OCI-LY7 (cell line): Measurements from ENCODE around the gene MVD. TPM values are rescaled to one million over a fixed set of nuclear protein-coding genes. Genes with fewer than 3 reads are reported as not detected.

Experiments
- BruUV-seq: library from RNA; stranded (reverse); fragments of 400-500 nt; replicated peaks from 2 replicates; lab custom pipeline; 2021; lab: Mats Ljungman, UMichigan
- CTCF ChIA-PET: fragments of 300-600 bp; sonication (Branson Sonifier 250); formaldehyde crosslinking; loops from one replicate; lab custom pipeline; 2022; ENCODE audit warnings: antibody characterized with exemption; ENCODE audit not compliant: unreplicated experiment; lab: Charles Lee
- POLR2A ChIA-PET: fragments of 300-600 bp; sonication (Branson Sonifier 250); formaldehyde crosslinking; loops from one replicate; lab custom pipeline; 2022; ENCODE audit warnings: antibody characterized with exemption; lab: Charles Lee
- DNase-seq: peaks from one replicate; pipeline ENCODE4 v3.0.0-alpha.2; 2015; ENCODE audit warnings: low spot score
- H2AFZ ChIP-seq: fragments of 200-600 bp; sonication (generic), shearing (Covaris generic); 2 replicates; pipeline ENCODE4 v1.6.1; 2014; ENCODE audit warnings: mild to moderate bottlenecking, antibody characterized with exemption, low read length, moderate library complexity
- H3K27ac ChIP-seq: fragments of 200-600 bp; sonication (generic); 2 replicates; pipeline ENCODE4 v1.5.1; 2014; ENCODE audit warnings: mixed run types, low read depth, mild to moderate bottlenecking, moderate library complexity, low read length, inconsistent platforms; ENCODE audit not compliant: poor library complexity, severe bottlenecking
- H3K36me3 ChIP-seq: fragments of 200-600 bp; sonication (generic); 2 replicates; pipeline ENCODE4 v1.6.1; 2014; ENCODE audit warnings: mild to moderate bottlenecking, antibody characterized with exemption, low read length, moderate library complexity, mixed read lengths; ENCODE audit not compliant: insufficient read depth
- H3K4me1 ChIP-seq: fragments of 200-600 bp; sonication (generic); 2 replicates; pipeline ENCODE4 v1.5.1; 2014; ENCODE audit warnings: mild to moderate bottlenecking, low read length; ENCODE audit not compliant: insufficient read depth, poor library complexity, severe bottlenecking
- H3K4me2 ChIP-seq: fragments of 200-600 bp; sonication (generic); 2 replicates; pipeline ENCODE4 v1.6.1; 2014; ENCODE audit warnings: mild to moderate bottlenecking, low read length
- H3K4me3 ChIP-seq: fragments of 200-600 bp; sonication (generic); 2 replicates; pipeline ENCODE4 v1.5.1; 2014; ENCODE audit warnings: mild to moderate bottlenecking, low read depth, low read length; ENCODE audit not compliant: poor library complexity, severe bottlenecking
- H3K79me2 ChIP-seq: fragments of 200-600 bp; sonication (generic); 2 replicates; pipeline ENCODE4 v1.6.1; 2016; ENCODE audit warnings: low read depth, mild to moderate bottlenecking, low read length, moderate library complexity, mixed read lengths; ENCODE audit not compliant: insufficient read depth
- H3K9me2 ChIP-seq: fragments of 200-600 bp; sonication (generic); 2 replicates; pipeline ENCODE4 v1.6.1; 2016; ENCODE audit warnings: mild to moderate bottlenecking, low read length, mixed read lengths; ENCODE audit not compliant: insufficient read depth
- H3K9me3 ChIP-seq: fragments of 200-600 bp; sonication (generic); 2 replicates; pipeline ENCODE4 v1.6.1; 2014; ENCODE audit warnings: mild to moderate bottlenecking, mixed run types, low read length, mixed read lengths
- H4K20me1 ChIP-seq: fragments of 200-600 bp; sonication (generic); 2 replicates; pipeline ENCODE4 v1.6.1; 2014; ENCODE audit warnings: mild to moderate bottlenecking, antibody characterized with exemption, low read length, moderate library complexity, mixed read lengths; ENCODE audit not compliant: insufficient read depth
- EZH2phosphoT487 ChIP-seq: fragments of 200-600 bp; sonication (generic); IDR thresholded peaks from 2 replicates; pipeline ENCODE4 v1.6.1; 2018; ENCODE audit warnings: low read depth, borderline replicate concordance, mild to moderate bottlenecking, mixed run types, antibody characterized with exemption, low read length, moderate library complexity, mixed read lengths
- intact Hi-C: fragments of 100-400 bp; cut with micrococcal nuclease; formaldehyde crosslinking; loops from one replicate; pipeline ENCODE4 v1.10.0; 2022; ENCODE audit not compliant: unreplicated experiment
- total RNA-seq, 2 experiments: library from RNA; depleted of rRNA in 1 of 2; stranded (reverse); fragments of >200 nt in 1 of 2; shearing (Covaris generic) in 1 of 2; gene quantifications; 2 replicates each; pipeline ENCODE4 v1.2.3, GENCODE V29; 2014 to 2022
- TF ChIP-seq, protein P1 (sequence below): fragments of 200-600 bp; sonication (generic); conservative IDR thresholded peaks from 2 replicates; pipeline ENCODE4 v1.5.1; 2014; ENCODE audit warnings: mild to moderate bottlenecking, antibody characterized with exemption, low read length, moderate library complexity, mixed read lengths

Gene MVD
- total RNA-seq, 2 experiments from 2014 or later, result 65.6 to 158 TPM

GRCh38 chr16:88619859-88620815 is 42.8 kb downstream of the MVD start:
- no peaks in the 10 kb centered on the region for H4K20me1 ChIP-seq
- intact Hi-C loops, result no loop called here
- ChIA-PET CTCF (no interaction called here), POLR2A (no interaction called here)
- H3K9me3 ChIP-seq, result no peaks in the 10 kb centered on the region
- no peak overlapping the region for H3K4me2 ChIP-seq
- no TSS peak for BruUV-seq
- no peak for TF ChIP-seq EZH2phosphoT487
- TF ChIP-seq, protein P1, sequence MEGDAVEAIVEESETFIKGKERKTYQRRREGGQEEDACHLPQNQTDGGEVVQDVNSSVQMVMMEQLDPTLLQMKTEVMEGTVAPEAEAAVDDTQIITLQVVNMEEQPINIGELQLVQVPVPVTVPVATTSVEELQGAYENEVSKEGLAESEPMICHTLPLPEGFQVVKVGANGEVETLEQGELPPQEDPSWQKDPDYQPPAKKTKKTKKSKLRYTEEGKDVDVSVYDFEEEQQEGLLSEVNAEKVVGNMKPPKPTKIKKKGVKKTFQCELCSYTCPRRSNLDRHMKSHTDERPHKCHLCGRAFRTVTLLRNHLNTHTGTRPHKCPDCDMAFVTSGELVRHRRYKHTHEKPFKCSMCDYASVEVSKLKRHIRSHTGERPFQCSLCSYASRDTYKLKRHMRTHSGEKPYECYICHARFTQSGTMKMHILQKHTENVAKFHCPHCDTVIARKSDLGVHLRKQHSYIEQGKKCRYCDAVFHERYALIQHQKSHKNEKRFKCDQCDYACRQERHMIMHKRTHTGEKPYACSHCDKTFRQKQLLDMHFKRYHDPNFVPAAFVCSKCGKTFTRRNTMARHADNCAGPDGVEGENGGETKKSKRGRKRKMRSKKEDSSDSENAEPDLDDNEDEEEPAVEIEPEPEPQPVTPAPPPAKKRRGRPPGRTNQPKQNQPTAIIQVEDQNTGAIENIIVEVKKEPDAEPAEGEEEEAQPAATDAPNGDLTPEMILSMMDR, result no peak
- no peak overlapping the region for H3K27ac ChIP-seq
- no peak overlapping the region for H3K4me3 ChIP-seq
- no peaks in the 10 kb centered on the region for H3K9me2 ChIP-seq
- H3K4me1 ChIP-seq, result no peaks in the 10 kb centered on the region
- DNase-seq, result no peak
- no peaks in the 10 kb centered on the region for H3K79me2 ChIP-seq
- H3K36me3 ChIP-seq, result peaks cover 78% of the 10 kb centered on the region
- no peak overlapping the region for H2AFZ ChIP-seq

- Histone ChIP-seq H3K36me3 (peaks cover 75% of the 10 kb centered on the region), H3K9me3 (no peaks in the 10 kb centered on the region), H3K4me1 (no peaks in the 10 kb centered on the region), H2AFZ (no peak overlapping the region), H4K20me1 (no peaks in the 10 kb centered on the region), H3K4me2 (no peak overlapping the region), H3K4me3 (no peak overlapping the region), H3K9me2 (no peaks in the 10 kb centered on the region), H3K27ac (no peak overlapping the region), H3K79me2 (no peaks in the 10 kb centered on the region)
- no peak for DNase-seq
- TF ChIP-seq, protein P1, result no peak
- TF ChIP-seq EZH2phosphoT487, result no peak
- intact Hi-C loops, result no loop called here
- POLR2A ChIA-PET, result no interaction called here
- CTCF ChIA-PET, result no interaction called here
- BruUV-seq, result no TSS peak
These were observed 43.8 kb downstream of the MVD start for GRCh38 chr16:88618956-88619667.
